ENCODE data around the gene LMF1.

DNA sequence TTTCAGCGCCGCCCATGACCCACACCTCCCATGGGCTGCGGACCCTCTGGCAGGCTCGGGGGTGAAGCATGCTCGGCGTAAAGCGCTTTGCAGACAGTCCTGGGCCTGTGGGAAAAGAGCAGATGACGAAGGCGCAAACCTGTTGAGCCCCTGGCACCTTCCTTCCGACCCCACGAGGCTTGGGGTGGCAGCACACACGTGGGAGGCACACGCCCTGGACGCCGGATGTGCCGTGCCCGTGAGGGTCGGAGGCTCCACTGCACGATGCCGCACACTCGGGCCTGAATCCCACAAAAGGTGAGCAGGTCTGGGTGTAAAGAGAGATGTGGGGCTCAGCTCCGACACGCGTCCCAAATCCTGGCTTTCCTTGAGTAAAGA lies 71.1 kb downstream of the LMF1 start:
- TF ChIP-seq POLR2A (IDR thresholded peaks at IDR 0.05) (no peak), POLR2AphosphoS5 (IDR thresholded peaks at IDR 0.05) (no peak)
- TF ChIP-seq, protein P1, sequence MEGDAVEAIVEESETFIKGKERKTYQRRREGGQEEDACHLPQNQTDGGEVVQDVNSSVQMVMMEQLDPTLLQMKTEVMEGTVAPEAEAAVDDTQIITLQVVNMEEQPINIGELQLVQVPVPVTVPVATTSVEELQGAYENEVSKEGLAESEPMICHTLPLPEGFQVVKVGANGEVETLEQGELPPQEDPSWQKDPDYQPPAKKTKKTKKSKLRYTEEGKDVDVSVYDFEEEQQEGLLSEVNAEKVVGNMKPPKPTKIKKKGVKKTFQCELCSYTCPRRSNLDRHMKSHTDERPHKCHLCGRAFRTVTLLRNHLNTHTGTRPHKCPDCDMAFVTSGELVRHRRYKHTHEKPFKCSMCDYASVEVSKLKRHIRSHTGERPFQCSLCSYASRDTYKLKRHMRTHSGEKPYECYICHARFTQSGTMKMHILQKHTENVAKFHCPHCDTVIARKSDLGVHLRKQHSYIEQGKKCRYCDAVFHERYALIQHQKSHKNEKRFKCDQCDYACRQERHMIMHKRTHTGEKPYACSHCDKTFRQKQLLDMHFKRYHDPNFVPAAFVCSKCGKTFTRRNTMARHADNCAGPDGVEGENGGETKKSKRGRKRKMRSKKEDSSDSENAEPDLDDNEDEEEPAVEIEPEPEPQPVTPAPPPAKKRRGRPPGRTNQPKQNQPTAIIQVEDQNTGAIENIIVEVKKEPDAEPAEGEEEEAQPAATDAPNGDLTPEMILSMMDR (IDR thresholded peaks at IDR 0.05): no peak
